AG08396 (cell line): Measurements from ENCODE around the gene CYP17A1.
"Not testable (repeated sequence)": the region's sequence is repeated elsewhere in the genome, so short reads cannot be mapped to it uniquely, and the experiment has no call there.

Experiments used
- DNase-seq: peaks from one replicate; pipeline ENCODE4 v3.0.0; 2012; ENCODE audit warnings: low spot score, mixed read lengths

The CYP17A1 gene

DNA sequence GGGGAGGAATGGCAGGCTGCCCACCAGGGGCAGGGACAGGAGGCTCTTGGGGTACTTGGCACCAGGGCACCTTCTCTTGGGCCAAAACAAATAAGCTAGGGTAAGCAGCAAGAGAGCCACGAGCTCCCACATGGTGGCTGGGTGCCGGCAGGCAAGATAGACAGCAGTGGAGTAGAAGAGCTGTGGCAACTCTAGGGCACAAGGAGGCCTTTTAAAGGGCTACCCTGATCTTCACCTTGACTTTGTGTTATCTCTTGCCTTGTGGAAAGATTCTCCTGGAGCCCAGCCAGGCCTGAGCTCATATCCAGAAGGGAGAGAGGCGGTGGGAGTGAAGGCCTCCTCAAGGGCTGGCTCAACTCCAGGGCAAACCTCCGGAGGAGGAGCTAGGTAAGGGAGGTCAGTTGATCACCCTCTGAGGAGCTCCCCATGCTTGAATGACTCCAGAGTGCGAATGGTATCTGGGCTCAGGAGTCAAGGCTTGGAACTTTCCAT is at the start of gene CYP17A1:
CYP17A1 (minus strand) TSS at position 184 of the 492 bp plus-strand sequence; CDS start at position 132, 52 bp downstream.
- no peak for DNase-seq

GRCh38 chr10:102880256-102880655 is 43.0 kb upstream of the CYP17A1 start:
- no peak for DNase-seq

DNA sequence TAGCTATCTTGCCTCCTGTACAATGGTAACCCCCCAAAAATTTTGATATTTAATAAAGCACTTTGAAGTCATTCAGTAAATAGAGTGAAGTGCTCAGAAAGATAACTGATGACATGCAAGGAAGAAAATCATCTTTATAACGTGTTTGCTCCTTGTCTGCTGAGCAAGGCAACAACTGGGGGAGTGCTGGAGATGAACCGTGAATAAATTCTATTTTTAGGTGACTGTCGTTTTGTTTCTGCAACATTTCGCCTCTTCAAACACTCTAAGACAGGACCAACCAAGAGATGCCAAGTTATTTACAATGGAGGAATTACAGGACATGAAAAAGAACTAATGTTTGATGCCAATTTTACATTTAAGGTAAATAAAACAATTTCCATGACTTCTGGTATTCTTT is 41.4 kb upstream of the CYP17A1 start:
- DNase-seq: no peak

- DNase-seq: no peak
Measured at GRCh38 chr10:102876747-102877153, 39.5 kb upstream of the CYP17A1 start.

DNA sequence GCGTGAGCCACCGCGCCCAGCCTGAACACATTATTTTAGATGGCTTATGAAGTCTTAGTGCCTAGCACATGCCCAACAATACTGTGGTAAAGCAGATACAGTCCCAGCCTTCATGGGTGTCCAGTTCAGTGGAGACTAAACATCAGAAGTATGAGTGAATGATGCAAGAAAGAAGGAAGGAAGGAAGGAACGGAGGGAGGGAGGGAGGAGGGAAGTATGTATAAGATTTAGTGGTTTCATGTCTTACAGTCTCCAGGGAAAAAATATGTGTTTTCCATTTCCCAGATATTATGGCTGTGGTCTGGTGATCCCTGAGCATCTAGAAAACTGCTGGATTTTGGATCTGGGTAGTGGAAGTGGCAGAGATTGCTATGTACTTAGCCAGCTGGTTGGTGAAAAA is 35.0 kb upstream of the CYP17A1 start:
- no peak for DNase-seq

DNA sequence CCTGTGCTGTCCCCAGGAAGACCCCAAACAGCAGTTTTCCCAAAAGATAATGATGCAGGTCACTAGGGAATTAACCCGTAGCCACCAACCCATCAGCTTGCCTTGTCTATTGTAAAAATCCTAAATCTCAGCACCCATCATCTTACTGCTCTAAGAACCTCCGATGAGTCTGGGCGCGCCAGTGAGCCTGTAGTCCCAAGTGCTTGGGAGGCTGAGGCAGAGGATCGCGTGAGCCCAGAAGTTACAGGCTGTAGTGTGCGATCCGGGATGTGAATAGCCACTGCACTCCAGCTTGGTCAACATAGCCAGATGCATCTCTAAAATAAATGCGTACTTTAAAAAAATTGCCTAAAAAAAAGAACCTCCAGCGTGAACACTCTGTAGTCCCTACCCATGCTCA is 33.0 kb upstream of the CYP17A1 start:
- no peak for DNase-seq

GRCh38 chr10:102869258-102870198 is 32.3 kb upstream of the CYP17A1 start, which contains the start of gene AS3MT:
Gene AS3MT (plus strand): TSS chr10:102869470. CDS start chr10:102869593, 123 bp downstream.
- peak; percentile 70 for DNase-seq

- DNase-seq: peak; percentile 25
Measured at GRCh38 chr10:102868911-102869257, 31.7 kb upstream of the CYP17A1 start.

- no peak for DNase-seq
Measured at GRCh38 chr10:102865620-102866019, 28.4 kb upstream of the CYP17A1 start.

GRCh38 chr10:102863660-102864059 is 26.4 kb upstream of the CYP17A1 start:
- no peak for DNase-seq

GRCh38 chr10:102859911-102860310 is 22.7 kb upstream of the CYP17A1 start:
- no peak for DNase-seq

DNA sequence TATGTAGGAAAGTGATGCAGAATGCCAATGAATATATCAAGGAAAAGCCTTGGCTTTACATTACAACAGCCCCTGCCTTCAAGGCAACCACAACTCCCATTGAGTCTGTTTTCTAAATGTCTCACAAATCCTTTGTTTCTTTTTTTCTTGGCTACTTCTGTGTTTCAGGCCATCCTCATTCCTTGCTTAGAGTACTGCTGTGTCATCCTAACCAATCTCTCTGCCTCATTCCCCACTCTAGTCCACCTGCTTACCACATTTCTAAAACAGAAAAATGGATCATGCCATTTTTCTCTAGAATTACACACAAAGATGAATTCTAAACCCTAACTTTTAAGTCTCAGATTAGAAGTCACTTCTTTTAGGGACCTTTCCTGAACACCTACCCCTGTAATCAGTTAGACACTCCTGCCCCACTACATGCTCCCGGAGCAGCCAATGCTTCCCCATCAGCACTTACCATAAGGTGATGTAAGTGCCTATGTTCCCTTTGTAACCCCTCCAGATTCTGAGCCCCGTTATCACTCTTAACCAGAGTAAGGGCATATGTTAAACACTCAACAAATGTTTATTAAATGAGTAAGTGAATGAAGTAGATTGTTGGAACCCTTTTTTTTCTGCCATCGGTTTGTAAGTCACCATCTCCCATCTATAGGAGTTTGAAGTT is 19.7 kb upstream of the CYP17A1 start:
- DNase-seq: no peak

- DNase-seq: peak; percentile 52
Measured at GRCh38 chr10:102855731-102856436, 18.7 kb upstream of the CYP17A1 start.

DNA sequence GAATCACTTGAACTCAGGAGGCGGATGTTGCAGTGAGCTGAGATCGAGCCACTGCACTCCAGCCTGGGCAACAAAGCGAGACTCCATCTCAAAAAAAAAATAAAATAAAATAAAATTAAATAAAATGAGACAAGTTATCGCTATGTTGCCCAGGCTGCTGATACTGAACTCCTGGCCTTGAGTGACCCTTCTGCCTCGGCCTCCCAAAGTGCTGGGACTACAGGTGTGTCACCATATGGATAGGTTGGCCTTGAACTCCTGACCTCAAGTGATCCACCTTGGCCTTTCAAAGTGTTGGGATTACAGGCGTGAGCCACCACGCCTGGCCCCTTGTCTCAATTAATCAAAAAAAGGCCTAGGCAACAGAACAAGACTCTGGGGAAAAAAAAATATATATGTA is 16.0 kb upstream of the CYP17A1 start:
- not testable (repeated sequence) for DNase-seq

GRCh38 chr10:102850025-102850518 is 12.9 kb upstream of the CYP17A1 start:
- DNase-seq: no peak

DNA sequence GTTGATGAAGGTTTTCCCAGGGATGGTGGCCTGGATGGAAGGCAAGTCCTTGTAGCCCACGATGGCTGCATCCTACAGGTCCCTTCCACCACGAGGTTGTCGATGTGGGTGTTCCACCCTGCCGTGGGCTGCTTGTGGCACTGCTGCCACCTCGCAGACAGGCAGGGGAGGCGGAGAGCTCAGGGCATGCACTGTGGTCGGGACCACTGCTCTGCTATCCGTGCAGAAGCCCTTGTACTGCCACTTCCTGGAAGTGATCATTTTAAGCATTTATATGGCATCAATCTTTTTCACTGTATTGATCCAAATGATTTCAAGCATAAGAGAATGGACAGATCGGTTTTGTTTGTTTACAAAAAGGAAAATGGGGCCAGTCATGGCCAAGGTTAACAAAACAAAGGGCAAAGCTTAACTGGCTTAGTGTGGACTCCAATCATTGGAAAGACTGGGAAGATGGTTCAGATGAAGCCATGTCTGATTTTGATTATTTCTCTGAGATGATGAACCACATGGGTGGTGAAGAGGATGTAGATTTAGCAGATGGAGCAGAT is 8.2 kb upstream of the CYP17A1 start:
- DNase-seq: no peak

- DNase-seq: not testable (repeated sequence)
Measured at GRCh38 chr10:102844190-102844776, 7.1 kb upstream of the CYP17A1 start.

- DNase-seq: not testable (repeated sequence)
Measured at GRCh38 chr10:102843139-102843538, 5.9 kb upstream of the CYP17A1 start.

- no peak for DNase-seq
Measured at GRCh38 chr10:102841827-102842345, 4.7 kb upstream of the CYP17A1 start.

DNA sequence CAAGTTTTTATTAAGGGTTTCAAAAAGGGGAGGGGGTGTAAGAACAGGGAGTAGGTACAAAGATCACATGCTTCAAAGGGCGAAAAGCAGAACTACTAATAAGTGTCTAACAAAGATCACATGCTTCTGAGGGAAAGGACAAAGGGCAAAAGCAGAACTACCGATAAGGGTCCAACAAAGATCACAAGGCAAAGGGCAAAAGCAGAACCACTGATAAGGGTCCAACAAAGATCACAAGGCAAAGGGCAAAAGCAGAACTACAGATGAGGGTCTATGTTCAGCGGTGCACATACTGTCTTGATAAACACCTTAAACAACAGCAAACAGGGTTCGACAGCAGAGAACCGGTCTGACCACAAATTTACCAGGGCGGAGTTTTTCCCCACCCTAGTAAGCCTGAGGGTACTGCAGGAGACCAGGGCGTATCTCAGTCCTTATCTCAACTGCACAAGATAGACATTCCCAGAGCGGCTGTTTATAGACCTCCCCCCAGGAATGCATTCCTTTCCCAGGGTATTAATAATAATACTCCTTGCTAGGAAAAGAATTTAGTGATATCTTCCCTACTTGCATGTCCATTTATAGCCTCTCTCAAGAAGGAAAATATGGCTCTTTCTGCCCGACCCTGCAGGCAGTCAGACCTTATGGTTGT is 1.2 kb upstream of the CYP17A1 start:
- not testable (repeated sequence) for DNase-seq
